ENCODE data around the gene NAB1.

DNA sequence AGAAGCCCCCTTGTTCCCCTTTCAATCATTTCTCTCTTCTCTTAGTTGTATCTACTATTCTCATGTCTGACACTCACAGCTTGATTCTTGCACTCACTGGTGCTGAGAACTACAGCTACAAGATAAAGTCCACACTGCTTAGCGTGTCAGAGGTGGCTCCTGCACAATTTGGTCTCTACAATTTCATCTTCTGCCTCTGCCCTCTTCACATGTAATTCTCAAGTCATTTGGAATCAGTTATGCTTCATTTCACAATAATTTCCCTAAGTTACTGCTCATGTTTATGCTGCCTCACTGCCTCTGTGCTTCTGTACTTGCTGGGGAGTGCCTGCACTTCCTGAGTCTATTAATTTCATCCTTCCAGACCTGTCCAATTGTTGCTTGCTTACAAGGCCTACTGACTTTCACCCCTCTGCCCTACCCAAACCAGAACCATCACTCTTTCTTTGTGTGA lies 11.6 kb upstream of the NAB1 start:
- TF ChIP-seq GATA2 (IDR thresholded peaks at IDR 0.05; ENCODE audit: low read depth, low read length), result no peak
- no peak for TF ChIP-seq GATA3 (IDR thresholded peaks at IDR 0.05; ENCODE audit: low read depth, low read length)

Data from SH-SY5Y (cell line).